GM12891 (cell line): ENCODE measurements around the gene ATXN7.

Source experiments
- POLR2A ChIP-seq: IDR thresholded peaks from 2 replicates; pipeline ENCODE4 v1.6.1; 2011; ENCODE audit warnings: low read depth, low read length, control low read depth
- POLR2AphosphoS5 ChIP-seq: IDR thresholded peaks from 2 replicates; pipeline ENCODE4 v1.6.1; 2011; ENCODE audit warnings: low read depth, low read length, control low read depth
- POU2F2 ChIP-seq: IDR thresholded peaks from 2 replicates; pipeline ENCODE4 v1.6.1; 2011; ENCODE audit warnings: low read depth, mild to moderate bottlenecking, control low read depth, low read length, moderate library complexity
- TAF1 ChIP-seq: IDR thresholded peaks from 2 replicates; pipeline ENCODE4 v1.6.1; 2011; ENCODE audit warnings: low read depth, low read length, control low read depth

DNA sequence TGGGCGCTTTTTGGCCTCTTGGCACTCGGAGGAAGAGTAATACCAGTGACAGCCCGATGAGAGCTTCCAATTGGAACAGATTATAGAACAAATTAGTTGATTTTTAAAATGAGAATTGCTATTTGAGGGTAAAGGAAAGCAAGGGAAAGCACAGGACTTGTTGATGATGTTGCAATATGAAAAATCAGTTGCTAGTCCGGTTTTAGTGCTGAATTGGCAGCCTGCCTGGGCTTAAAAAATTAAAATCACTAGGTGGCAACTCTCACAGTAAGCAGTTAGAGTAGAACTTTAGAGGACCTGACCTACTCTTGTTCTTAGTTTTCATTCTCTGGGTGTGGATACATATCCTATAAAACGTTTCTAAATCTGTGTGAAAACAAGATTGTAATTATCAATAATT lies 50.6 kb downstream of the ATXN7 start:
- TF ChIP-seq POLR2A (no peak), POLR2AphosphoS5 (no peak), TAF1 (no peak), POU2F2 (no peak)
